ENCODE results near the gene ATP2B2. TPM values are rescaled to one million over a fixed set of nuclear protein-coding genes. Genes with fewer than 3 reads are reported as not detected.

The ATP2B2 gene
- total RNA-seq, 2 donors from 2014 or later: 0.14 to 0.74 TPM

DNA sequence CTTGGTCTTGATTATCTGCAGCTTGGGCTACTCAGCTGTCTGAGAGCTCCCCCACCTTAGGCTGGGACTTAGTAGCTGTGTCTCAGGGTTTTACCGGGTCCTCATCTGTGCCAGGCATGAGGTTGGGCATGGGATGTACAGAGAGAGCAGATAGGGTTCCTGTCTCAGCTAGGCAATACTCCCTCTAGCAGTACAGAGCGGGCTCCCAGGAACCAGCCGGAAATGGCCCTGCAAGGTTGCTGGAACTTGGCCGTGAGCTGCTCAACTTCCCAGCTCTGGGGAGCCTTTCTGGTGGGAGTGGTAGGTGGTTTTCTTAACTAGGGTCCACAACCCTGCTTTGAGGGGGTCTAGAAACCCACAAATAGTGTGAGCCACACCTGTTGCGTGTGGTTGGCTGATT lies 58.3 kb downstream of the ATP2B2 start:
- DNase-seq (ENCODE audit: low spot score): no peak
- 89% methylated on average over 5 of the region's 5 CpGs for WGBS
- Histone ChIP-seq H3K36me3 (no peaks in the 10 kb centered on the region), H3K9me3 (no peaks in the 10 kb centered on the region), H3K27ac (no peak overlapping the region), H3K4me1 (replicated peaks) (no peaks in the 10 kb centered on the region), H3K4me3 (no peak overlapping the region), H3K27me3 (replicated peaks; ENCODE audit: insufficient read depth) (no peaks in the 10 kb centered on the region)
- intact Hi-C loops (cut with DNase I): no loop called here
- TF ChIP-seq, protein P1, sequence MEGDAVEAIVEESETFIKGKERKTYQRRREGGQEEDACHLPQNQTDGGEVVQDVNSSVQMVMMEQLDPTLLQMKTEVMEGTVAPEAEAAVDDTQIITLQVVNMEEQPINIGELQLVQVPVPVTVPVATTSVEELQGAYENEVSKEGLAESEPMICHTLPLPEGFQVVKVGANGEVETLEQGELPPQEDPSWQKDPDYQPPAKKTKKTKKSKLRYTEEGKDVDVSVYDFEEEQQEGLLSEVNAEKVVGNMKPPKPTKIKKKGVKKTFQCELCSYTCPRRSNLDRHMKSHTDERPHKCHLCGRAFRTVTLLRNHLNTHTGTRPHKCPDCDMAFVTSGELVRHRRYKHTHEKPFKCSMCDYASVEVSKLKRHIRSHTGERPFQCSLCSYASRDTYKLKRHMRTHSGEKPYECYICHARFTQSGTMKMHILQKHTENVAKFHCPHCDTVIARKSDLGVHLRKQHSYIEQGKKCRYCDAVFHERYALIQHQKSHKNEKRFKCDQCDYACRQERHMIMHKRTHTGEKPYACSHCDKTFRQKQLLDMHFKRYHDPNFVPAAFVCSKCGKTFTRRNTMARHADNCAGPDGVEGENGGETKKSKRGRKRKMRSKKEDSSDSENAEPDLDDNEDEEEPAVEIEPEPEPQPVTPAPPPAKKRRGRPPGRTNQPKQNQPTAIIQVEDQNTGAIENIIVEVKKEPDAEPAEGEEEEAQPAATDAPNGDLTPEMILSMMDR (IDR thresholded peaks at IDR 0.05): no peak
- TF ChIP-seq POLR2AphosphoS5 (IDR thresholded peaks at IDR 0.05) (no peak), POLR2A (IDR thresholded peaks at IDR 0.05) (no peak)

DNA sequence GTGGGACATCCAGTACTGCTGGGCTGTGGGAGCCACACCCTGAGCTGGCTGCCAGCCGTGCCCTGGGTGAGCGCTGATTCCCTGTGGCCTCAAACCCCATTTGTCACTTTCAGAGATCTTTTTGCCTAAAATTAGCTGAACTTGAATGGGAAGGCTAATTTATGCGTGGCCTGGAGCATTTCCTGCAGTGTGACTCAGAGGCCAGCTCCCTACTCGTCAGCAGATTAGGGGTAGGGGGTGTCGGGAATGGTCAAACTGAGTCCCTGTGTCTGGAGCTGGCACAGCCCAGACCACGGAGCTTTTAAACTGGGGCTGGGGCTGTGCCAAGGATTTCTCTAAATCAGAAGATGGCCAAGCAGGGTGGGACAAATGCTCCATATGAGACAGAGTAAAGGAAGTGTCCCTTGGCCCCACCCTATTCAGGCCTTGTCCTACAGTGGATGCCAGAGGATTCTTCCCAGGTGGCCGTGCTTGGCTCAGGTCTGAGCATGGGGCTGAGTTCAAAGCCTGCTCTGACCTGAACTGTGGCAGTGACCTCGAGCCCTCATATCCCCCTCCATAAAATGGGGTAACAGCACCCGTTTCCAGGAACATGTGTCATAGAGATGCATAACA lies 59.7 kb downstream of the ATP2B2 start:
- Histone ChIP-seq H3K4me1 (replicated peaks) (no peaks in the 10 kb centered on the region), H3K27ac (no peak overlapping the region), H3K27me3 (replicated peaks; ENCODE audit: insufficient read depth) (peaks cover 3% of the 10 kb centered on the region), H3K4me3 (no peak overlapping the region), H3K36me3 (no peaks in the 10 kb centered on the region), H3K9me3 (no peaks in the 10 kb centered on the region)
- intact Hi-C loops (cut with DNase I): no loop called here
- no peak for DNase-seq (ENCODE audit: low spot score)
- TF ChIP-seq POLR2A (IDR thresholded peaks at IDR 0.05) (no peak), POLR2AphosphoS5 (IDR thresholded peaks at IDR 0.05) (no peak)
- TF ChIP-seq, protein P1 (IDR thresholded peaks at IDR 0.05): no peak
- 61% methylated on average over 9 of the region's 9 CpGs for WGBS

DNA sequence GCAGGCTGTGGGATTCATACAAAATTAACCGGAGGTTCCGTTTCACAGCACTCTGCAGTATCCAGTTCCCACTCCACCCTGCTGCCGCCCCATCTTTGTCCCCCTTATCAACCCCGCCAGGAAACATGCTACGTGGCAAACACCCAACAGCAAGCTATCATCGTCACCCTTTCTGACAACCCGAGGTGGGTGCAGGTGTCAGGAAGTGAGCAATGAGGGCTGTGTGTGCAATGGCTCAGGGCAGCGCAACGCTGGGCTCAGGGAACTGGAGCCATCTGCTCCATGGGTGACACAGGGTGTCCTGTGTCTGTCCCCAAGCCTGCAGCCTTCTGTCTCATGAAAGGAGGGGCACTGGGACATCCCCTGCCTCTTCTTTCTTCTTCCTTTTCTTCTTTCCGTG lies 60.9 kb downstream of the ATP2B2 start:
- Histone ChIP-seq H3K4me3 (no peak overlapping the region), H3K27me3 (replicated peaks; ENCODE audit: insufficient read depth) (peaks cover 3% of the 10 kb centered on the region), H3K36me3 (no peaks in the 10 kb centered on the region), H3K4me1 (replicated peaks) (no peaks in the 10 kb centered on the region), H3K9me3 (no peaks in the 10 kb centered on the region), H3K27ac (no peak overlapping the region)
- intact Hi-C loops (cut with DNase I): no loop called here
- TF ChIP-seq, protein P1 (IDR thresholded peaks at IDR 0.05): no peak
- TF ChIP-seq POLR2AphosphoS5 (IDR thresholded peaks at IDR 0.05) (no peak), POLR2A (IDR thresholded peaks at IDR 0.05) (no peak)
- 86% methylated on average over 10 of the region's 10 CpGs for WGBS
- DNase-seq (ENCODE audit: low spot score): no peak

DNA sequence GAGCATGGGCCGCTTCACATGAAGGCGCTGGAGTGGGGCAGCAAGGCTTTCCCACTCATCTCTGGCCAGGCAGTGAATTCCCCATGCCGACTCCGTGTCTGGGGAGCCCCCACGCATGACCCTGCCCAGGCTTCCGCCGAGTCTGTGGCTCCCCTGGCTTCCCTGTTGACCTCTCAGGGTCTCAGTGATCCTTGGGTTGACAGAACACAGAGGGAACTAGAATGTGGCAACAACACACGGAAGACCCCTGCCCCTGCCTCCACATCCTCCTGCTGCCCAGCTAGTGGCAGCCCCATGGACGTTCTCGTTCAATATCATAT lies 61.3 kb downstream of the ATP2B2 start:
- peaks cover 3% of the 10 kb centered on the region for H3K27me3 ChIP-seq (replicated peaks; ENCODE audit: insufficient read depth)
- no peaks in the 10 kb centered on the region for H3K36me3 ChIP-seq
- H3K4me1 ChIP-seq (replicated peaks): no peaks in the 10 kb centered on the region
- no peaks in the 10 kb centered on the region for H3K9me3 ChIP-seq
- no peak overlapping the region for H3K4me3 ChIP-seq
- DNase-seq (ENCODE audit: low spot score): no peak
- TF ChIP-seq POLR2A (IDR thresholded peaks at IDR 0.05) (no peak), POLR2AphosphoS5 (IDR thresholded peaks at IDR 0.05) (no peak)
- TF ChIP-seq, protein P1 (IDR thresholded peaks at IDR 0.05): no peak
- no peak overlapping the region for H3K27ac ChIP-seq
- WGBS: 83% methylated on average over 10 of the region's 10 CpGs
- intact Hi-C loops (cut with DNase I): no loop called here

DNA sequence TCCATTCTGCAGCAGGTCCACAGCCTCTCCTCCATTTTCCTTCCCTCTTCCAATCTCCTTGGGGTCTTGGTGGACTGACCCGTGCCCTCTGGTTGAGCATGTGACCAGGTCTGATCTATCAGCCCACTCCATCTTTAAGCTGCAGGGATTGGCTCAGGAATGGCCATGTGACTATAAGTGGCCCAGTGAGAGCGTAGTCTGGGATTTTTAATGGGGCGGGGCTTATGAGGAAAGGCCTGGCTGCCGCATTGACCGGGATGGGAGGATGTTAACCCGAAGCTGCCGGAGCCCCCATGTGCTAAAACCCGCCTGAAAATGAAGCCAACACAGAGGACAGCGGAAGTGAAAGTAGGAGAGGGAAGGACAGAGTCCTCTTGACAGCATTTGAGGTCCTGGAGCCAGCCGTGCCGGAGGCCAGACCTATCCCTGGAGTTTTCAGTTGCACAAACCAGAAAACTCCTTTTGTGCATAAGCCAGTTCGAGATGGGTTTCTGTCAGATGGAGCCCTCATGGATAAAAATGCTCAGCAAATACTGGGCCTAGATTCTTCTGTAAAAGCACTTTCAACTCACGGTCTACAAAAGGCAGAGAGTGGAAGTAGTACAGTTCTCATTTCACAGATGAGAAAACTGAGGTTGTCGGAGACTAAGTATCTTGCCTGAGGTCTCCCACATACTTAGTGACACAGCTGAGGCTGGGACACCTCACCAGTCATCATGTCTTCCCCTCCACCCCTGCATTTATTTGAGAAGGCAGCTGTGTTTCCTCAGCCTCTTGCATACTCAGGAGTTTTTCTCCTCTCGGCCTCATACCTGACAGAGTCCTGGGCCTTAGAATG lies 61.9 kb downstream of the ATP2B2 start:
- no peaks in the 10 kb centered on the region for H3K4me1 ChIP-seq (replicated peaks)
- intact Hi-C loops (cut with DNase I): no loop called here
- no peak overlapping the region for H3K4me3 ChIP-seq
- peaks cover 3% of the 10 kb centered on the region for H3K27me3 ChIP-seq (replicated peaks; ENCODE audit: insufficient read depth)
- DNase-seq (ENCODE audit: low spot score): no peak
- TF ChIP-seq POLR2A (IDR thresholded peaks at IDR 0.05) (no peak), POLR2AphosphoS5 (IDR thresholded peaks at IDR 0.05) (no peak)
- TF ChIP-seq, protein P1 (IDR thresholded peaks at IDR 0.05): no peak
- no peaks in the 10 kb centered on the region for H3K9me3 ChIP-seq
- H3K27ac ChIP-seq: no peak overlapping the region
- WGBS: 88% methylated on average over 15 of the region's 15 CpGs
- H3K36me3 ChIP-seq: no peaks in the 10 kb centered on the region
